ENCODE results near the gene SLCO3A1. TPM values are rescaled to one million over a fixed set of nuclear protein-coding genes. Genes with fewer than 3 reads are reported as not detected.
A peak's percentile ranks its signal among the peaks of the same experiment; 100 is the strongest.

SLCO3A1 gene
- total RNA-seq, 3 donors from 2014 or later: 8.5 to 14.1 (median 13.6) TPM

- no peaks in the 10 kb centered on the region for H3K36me3 ChIP-seq
- H3K27me3 ChIP-seq: no peaks in the 10 kb centered on the region
- H3K4me3 ChIP-seq: no peak overlapping the region
- H3K27ac ChIP-seq: peak overlapping the region; percentile 29 to 45
- DNase-seq (ENCODE audit: low spot score in 2 of 2): no peak
- H3K4me1 ChIP-seq: peaks cover 5 to 6% of the 10 kb centered on the region in 2 donors
- TF ChIP-seq CTCF (IDR thresholded peaks at IDR 0.05) (no peak), POLR2AphosphoS5 (IDR thresholded peaks at IDR 0.05) (no peak), POLR2A (IDR thresholded peaks at IDR 0.05) (no peak)
- intact Hi-C loops (cut with DNase I; ENCODE audit: low total_unique reads): no loop called here
- no peaks in the 10 kb centered on the region for H3K9me3 ChIP-seq
Observed at GRCh38 chr15:91886878-91887277, 33.4 kb downstream of the SLCO3A1 start.

- no peaks in the 10 kb centered on the region for H3K9me3 ChIP-seq
- H3K36me3 ChIP-seq: no peaks in the 10 kb centered on the region
- intact Hi-C loops (cut with DNase I; ENCODE audit: low total_unique reads): no loop called here
- H3K4me3 ChIP-seq: no peak overlapping the region
- H3K27ac ChIP-seq: peak overlapping the region; percentile 29 to 45
- no peak for DNase-seq (ENCODE audit: low spot score in 2 of 2)
- TF ChIP-seq POLR2A (IDR thresholded peaks at IDR 0.05): no peak
- TF ChIP-seq CTCF (IDR thresholded peaks at IDR 0.05): no peak
- TF ChIP-seq POLR2AphosphoS5 (IDR thresholded peaks at IDR 0.05): no peak
- peaks cover 5 to 6% of the 10 kb centered on the region in 2 donors for H3K4me1 ChIP-seq
- H3K27me3 ChIP-seq: no peaks in the 10 kb centered on the region
Observed at GRCh38 chr15:91887321-91887720, 33.8 kb downstream of the SLCO3A1 start.

GRCh38 chr15:91887921-91888373 lies 34.4 kb downstream of the SLCO3A1 start:
- intact Hi-C loops (cut with DNase I; ENCODE audit: low total_unique reads): no loop called here
- Histone ChIP-seq H3K27ac (peak overlapping the region; percentile 29 to 45), H3K9me3 (no peaks in the 10 kb centered on the region), H3K36me3 (no peaks in the 10 kb centered on the region), H3K4me3 (no peak overlapping the region), H3K27me3 (no peaks in the 10 kb centered on the region), H3K4me1 (peaks cover 5 to 6% of the 10 kb centered on the region in 2 donors)
- TF ChIP-seq CTCF (IDR thresholded peaks at IDR 0.05) (no peak), POLR2A (IDR thresholded peaks at IDR 0.05) (no peak), POLR2AphosphoS5 (IDR thresholded peaks at IDR 0.05) (no peak)
- no peak for DNase-seq (ENCODE audit: low spot score in 2 of 2)

- H3K4me1 ChIP-seq: peaks cover 5 to 6% of the 10 kb centered on the region in 2 donors
- TF ChIP-seq POLR2AphosphoS5 (IDR thresholded peaks at IDR 0.05) (no peak), CTCF (IDR thresholded peaks at IDR 0.05) (no peak), POLR2A (IDR thresholded peaks at IDR 0.05) (no peak)
- H3K27ac ChIP-seq: no peak overlapping the region
- intact Hi-C loops (cut with DNase I; ENCODE audit: low total_unique reads): no loop called here
- DNase-seq (ENCODE audit: low spot score in 2 of 2): no peak
- H3K4me3 ChIP-seq: no peak overlapping the region
- H3K27me3 ChIP-seq: no peaks in the 10 kb centered on the region
- H3K9me3 ChIP-seq: no peaks in the 10 kb centered on the region
- H3K36me3 ChIP-seq: no peaks in the 10 kb centered on the region
Observed at GRCh38 chr15:91889111-91889815, 35.8 kb downstream of the SLCO3A1 start.

- Histone ChIP-seq H3K4me1 (peaks cover 5 to 6% of the 10 kb centered on the region in 2 donors), H3K36me3 (no peaks in the 10 kb centered on the region), H3K9me3 (no peaks in the 10 kb centered on the region), H3K27me3 (no peaks in the 10 kb centered on the region), H3K27ac (peak overlapping the region in 1 of 2 donors; percentile 40), H3K4me3 (no peak overlapping the region)
- DNase-seq (ENCODE audit: low spot score in 2 of 2): peak in 1 of 2 donors; percentile 50
- intact Hi-C loops (cut with DNase I; ENCODE audit: low total_unique reads): no loop called here
- no peak for TF ChIP-seq CTCF (IDR thresholded peaks at IDR 0.05)
- TF ChIP-seq POLR2AphosphoS5 (IDR thresholded peaks at IDR 0.05): no peak
- no peak for TF ChIP-seq POLR2A (IDR thresholded peaks at IDR 0.05)
Observed at GRCh38 chr15:91890614-91891013, 37.1 kb downstream of the SLCO3A1 start.
